Activated CD4-positive, alpha-beta T cell treated with anti-CD3 and anti-CD28 coated beads, Interleukin-10, Interleukin-2, amounts not matched to agents 100 ng/mL and 50 ng/mL, durations not matched to agents 16 hours and 8 hours (primary cell): ENCODE data around the gene RFX3.

Source experiments
- DNase-seq: peaks from one replicate; pipeline ENCODE4 v3.0.0-alpha.2; 2020

The RFX3 gene

GRCh38 chr9:3474821-3475220 is 51.0 kb downstream of the RFX3 start:
- no peak for DNase-seq

GRCh38 chr9:3473405-3473804 is 52.4 kb downstream of the RFX3 start:
- no peak for DNase-seq

- no peak for DNase-seq
Observed at GRCh38 chr9:3471883-3472282, 53.9 kb downstream of the RFX3 start.

- DNase-seq: no peak
Observed at GRCh38 chr9:3468421-3469205, 57.2 kb downstream of the RFX3 start.

- peak; percentile 70 for DNase-seq
Observed at GRCh38 chr9:3467593-3468219, 58.1 kb downstream of the RFX3 start.

- no peak for DNase-seq
Observed at GRCh38 chr9:3464033-3464638, 61.7 kb downstream of the RFX3 start.

- no peak for DNase-seq
Observed at GRCh38 chr9:3458806-3459475, 66.9 kb downstream of the RFX3 start.

- DNase-seq: no peak
Observed at GRCh38 chr9:3457175-3457574, 68.6 kb downstream of the RFX3 start.

- no peak for DNase-seq
Observed at GRCh38 chr9:3455717-3456116, 70.1 kb downstream of the RFX3 start.

GRCh38 chr9:3455094-3455493 is 70.7 kb downstream of the RFX3 start:
- DNase-seq: no peak

GRCh38 chr9:3451956-3452355 is 73.8 kb downstream of the RFX3 start:
- DNase-seq: no peak

GRCh38 chr9:3447788-3448187 is 78.0 kb downstream of the RFX3 start:
- DNase-seq: no peak

- no peak for DNase-seq
Observed at GRCh38 chr9:3447143-3447542, 78.7 kb downstream of the RFX3 start.

GRCh38 chr9:3446313-3446712 is 79.5 kb downstream of the RFX3 start:
- DNase-seq: no peak

GRCh38 chr9:3444016-3444415 is 81.8 kb downstream of the RFX3 start:
- DNase-seq: no peak

- DNase-seq: peak; percentile 59
Observed at GRCh38 chr9:3441197-3441816, 84.5 kb downstream of the RFX3 start.

- no peak for DNase-seq
Observed at GRCh38 chr9:3436629-3437420, 89.0 kb downstream of the RFX3 start.

- DNase-seq: no peak
Observed at GRCh38 chr9:3435732-3436131, 90.1 kb downstream of the RFX3 start.

GRCh38 chr9:3434594-3434993 is 91.2 kb downstream of the RFX3 start:
- no peak for DNase-seq

- DNase-seq: no peak
Observed at GRCh38 chr9:3433754-3434153, 92.0 kb downstream of the RFX3 start.

GRCh38 chr9:3433066-3433465 is 92.7 kb downstream of the RFX3 start:
- DNase-seq: no peak

- no peak for DNase-seq
Observed at GRCh38 chr9:3431890-3432289, 93.9 kb downstream of the RFX3 start.
